Ureter (tissue), 1 donor: Measurements from ENCODE around the gene CES2. TPM values are rescaled to one million over a fixed set of nuclear protein-coding genes. Genes with fewer than 3 reads are reported as not detected.
A peak's percentile ranks its signal among the peaks of the same experiment; 100 is the strongest.
"Not testable (repeated sequence)": the region's sequence is repeated elsewhere in the genome, so short reads cannot be mapped to it uniquely, and the experiment has no call there.

Source experiments
- DNase-seq: peaks from one replicate; pipeline ENCODE4 v3.0.0-alpha.2; 2020; ENCODE audit warnings: low spot score
- total RNA-seq: library from RNA; stranded (reverse); gene quantifications from one replicate; pipeline ENCODE4 v1.2.4, GENCODE V29; 2023
- donor health status: DM: yes; HTN: yes; CAD: no.

CES2 gene
- total RNA-seq, 1 donor from 2014 or later = 56.3 TPM

GRCh38 chr16:66934839-66935313, 440 bp upstream of the CES2 start:
- not testable (repeated sequence) for DNase-seq

- DNase-seq = no peak
Measured at GRCh38 chr16:66936462-66936861, 1.1 kb downstream of the CES2 start.

- DNase-seq = no peak
Measured at GRCh38 chr16:66936889-66937554, 1.7 kb downstream of the CES2 start.

DNA sequence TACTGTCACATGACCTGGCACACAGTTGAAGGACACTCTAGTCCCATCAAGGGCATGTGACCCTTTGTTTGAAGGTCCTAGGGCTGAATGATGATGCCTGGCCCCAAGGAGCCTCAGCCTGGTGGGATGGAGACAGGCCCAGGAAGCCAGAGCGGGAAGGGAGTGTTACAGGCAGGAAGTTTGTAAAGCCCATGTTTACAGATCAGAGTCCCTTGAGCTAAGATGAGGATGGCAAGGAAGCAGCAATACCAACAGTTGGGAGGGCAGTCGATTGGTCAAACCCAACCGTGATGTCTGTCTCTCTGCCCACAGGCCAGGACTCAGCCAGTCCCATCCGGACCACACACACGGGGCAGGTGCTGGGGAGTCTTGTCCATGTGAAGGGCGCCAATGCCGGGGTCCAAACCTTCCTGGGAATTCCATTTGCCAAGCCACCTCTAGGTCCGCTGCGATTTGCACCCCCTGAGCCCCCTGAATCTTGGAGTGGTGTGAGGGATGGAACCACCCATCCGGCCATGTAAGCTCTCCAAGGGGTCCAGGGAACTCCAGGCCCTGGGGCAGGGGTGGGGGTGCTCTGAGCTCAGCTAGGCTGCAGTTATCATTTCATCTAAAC, 2.5 kb downstream of the CES2 start:
- no peak for DNase-seq

- DNase-seq = no peak
Measured at GRCh38 chr16:66939366-66939765, 4.0 kb downstream of the CES2 start.

GRCh38 chr16:66940236-66940635, 4.9 kb downstream of the CES2 start:
- DNase-seq = no peak

- no peak for DNase-seq
Measured at GRCh38 chr16:66942981-66943380, 7.7 kb downstream of the CES2 start.

GRCh38 chr16:66943426-66944053, 8.2 kb downstream of the CES2 start:
- no peak for DNase-seq

GRCh38 chr16:66944054-66944441, 8.7 kb downstream of the CES2 start:
- no peak for DNase-seq

- not testable (repeated sequence) for DNase-seq
Measured at GRCh38 chr16:66944971-66945370, 9.7 kb downstream of the CES2 start.

DNA sequence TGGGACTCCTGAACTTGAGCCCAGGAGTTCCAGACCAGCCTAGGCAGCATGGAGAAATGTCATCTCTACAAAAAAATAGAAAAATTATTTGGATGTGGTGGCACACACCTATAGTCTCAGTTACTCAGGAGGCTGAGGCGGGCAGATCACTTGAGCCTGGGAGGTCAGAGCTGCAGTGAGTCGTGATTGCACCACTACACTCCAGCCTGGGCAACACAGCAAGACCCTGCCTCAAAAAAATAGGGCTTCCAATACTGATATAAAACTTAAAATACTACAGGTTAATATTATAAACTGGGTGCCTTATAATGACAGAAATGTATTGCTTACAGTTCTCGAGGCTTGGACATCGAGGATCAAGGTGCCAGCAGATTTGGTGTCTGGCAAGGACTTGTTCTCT, 10.6 kb downstream of the CES2 start:
- DNase-seq = no peak

DNA sequence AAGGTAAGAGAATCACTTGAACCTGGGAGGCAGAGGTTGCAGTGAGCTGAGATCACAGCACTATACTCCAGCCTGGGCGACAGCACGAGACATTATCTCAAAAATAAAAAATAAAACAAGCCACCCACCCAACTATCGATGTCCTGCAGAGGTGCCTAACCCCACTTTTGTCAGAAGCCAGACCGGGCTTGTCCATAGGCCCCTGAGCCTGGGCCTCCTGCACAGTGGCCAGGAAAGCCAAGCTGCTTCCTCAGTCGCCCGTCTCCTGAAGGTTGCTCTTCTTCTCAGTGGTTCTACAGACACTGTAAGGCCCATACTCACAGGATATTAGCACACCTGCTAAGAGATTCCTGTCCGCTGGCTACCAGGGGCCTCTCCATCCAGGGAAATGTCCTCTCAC, 11.2 kb downstream of the CES2 start:
- no peak for DNase-seq

DNA sequence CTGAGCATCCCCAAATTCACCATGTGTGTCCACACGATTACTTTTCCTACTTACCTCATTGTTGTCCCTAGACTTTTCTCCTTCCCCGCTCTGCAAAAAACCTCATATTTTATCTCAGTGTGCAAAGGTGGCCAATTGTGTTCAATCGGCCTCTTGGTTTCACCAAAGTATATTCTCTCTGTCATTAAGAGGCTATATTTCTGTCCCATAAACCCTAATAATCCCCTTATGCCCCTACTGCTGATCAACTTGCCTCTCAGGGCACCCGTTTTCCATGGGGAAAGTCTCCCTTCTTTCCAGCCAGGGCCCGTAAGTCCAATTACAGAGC, 11.6 kb downstream of the CES2 start:
- no peak for DNase-seq

DNA sequence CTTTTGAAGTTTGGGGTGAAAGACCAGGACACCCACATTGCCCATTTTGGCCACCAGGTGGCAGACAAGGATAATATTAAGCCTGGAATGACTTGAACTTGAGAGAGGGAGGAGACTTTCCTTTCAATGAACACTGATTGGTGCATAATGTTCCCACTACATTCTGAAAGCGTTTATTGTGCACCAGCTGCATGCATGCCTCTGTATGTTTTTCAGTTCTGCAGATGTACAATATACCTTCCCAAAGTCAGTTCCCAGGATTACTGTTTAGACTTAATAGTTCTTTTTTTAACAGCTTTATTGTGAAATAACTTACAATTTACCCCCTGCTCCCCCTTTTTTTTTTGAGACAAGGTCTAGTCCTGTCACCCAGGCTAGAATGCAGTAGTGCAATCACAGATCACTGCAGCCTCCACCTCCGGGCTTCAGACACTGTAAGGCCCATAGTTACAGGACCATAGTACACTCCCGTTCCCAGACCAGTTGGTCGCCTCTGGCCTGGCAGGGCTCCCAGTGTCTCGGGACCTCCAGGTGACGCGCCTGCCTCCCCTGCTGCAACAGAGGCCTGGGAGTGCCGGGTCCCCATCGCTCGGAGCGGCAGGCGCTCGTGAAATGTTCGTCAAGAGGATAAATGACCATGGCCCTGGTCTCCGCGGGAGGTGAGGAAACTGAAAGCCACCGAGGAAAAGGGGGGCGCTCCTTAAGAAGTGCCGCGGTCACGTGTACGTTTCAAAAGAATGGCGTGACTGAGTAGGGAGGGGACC, 12.2 kb downstream of the CES2 start:
- peak; percentile 86 for DNase-seq

GRCh38 chr16:66948134-66948836, 13.0 kb downstream of the CES2 start:
- DNase-seq = no peak

DNA sequence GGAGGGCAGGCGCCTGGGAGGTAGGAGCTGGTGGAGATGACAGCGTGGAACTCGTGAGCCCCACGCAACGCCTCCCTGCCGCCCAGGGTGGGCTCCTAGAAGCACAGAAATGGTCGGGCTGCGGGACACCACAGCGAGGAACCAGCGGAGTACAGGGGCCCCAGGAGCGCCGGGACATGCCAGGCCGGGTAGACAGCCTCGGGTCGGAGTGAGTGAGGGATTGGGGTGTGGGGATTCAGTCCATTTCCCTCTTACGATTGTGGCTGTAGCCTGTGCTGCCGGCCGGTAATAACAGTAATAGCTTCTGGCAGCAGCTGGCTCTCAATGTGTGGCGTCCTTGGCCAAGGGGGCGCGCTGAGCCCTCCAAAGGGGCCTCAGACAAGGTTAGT, 13.5 kb downstream of the CES2 start:
- DNase-seq = no peak

- no peak for DNase-seq
Measured at GRCh38 chr16:66949472-66949871, 14.2 kb downstream of the CES2 start.

- no peak for DNase-seq
Measured at GRCh38 chr16:66950437-66950836, 15.1 kb downstream of the CES2 start.

DNA sequence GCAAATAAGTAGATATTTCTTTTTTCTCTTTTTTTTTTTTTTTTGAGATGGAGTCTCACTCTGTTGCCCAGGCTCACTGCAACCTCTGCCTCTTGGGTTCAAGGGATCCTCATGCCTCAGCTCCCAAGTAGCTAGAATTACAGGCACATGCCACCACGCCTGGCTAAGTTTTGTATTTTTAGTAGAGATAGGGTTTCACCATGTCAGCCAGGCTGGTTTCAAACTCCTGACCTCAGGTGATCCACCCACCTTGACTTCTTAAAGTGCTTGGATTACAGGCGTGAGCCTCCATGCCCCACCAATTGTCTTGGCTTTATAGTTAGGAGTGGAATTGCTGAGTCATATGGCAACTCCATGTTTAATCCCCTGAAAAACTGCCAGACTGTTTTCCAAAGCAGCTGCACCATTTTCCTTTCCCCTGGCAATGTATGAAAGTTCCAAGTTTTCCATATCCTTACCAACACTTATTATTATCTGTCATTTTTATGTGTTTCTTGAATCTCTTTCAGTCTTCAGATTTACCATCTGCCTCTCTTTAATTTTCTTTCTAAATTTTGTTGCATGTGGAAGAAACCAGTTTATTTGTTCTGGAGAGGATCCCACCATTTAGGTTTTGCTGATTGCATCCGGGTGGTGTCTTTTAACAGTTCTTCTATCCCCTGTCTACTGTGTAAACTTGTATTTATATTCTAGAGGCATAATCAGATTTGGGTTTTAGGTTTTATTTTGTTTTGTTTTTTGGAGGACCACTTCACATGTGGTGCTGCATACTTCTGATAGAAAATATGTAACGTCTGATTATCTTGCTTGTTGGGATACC, 15.9 kb downstream of the CES2 start:
- no peak for DNase-seq

DNA sequence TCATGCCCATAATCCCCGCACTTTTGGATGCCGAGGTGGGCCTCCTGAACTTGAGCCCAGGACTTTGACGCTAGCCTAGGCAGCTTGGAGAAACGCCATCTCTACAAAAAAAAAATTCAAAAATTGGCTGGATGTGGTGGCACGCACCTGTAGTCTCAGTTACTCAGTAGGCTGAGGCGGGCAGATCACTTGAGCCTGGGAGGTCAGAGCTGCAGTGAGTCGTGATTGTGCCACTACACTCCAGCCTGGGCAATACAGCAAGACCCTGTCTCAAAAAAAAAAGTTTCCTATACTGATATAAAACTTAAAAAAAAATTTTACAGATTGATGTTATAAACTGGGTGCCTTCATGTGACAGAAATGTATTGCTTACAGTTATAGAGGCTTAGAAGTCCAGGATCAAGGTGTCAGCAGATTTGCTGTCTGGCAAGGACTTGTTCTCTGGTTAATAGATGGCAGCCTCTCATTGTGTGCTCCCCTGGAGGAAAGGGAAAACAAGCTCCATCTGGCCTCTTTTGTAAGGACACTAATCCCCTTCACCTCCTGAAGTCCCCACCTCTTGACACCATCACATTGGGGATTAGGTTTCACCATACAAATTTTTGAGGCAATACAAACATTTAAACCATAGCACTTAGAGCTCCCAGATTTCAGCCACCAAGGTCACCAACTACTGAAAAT, 17.3 kb downstream of the CES2 start:
- no peak for DNase-seq
